ENCODE measurements around the gene SGK1. TPM values are rescaled to one million over a fixed set of nuclear protein-coding genes. Genes with fewer than 3 reads are reported as not detected.
A peak's percentile ranks its signal among the peaks of the same experiment; 100 is the strongest.

Gene SGK1
- total and polyA plus RNA-seq, 2 donors (not counting 1 experiment from before 2014, with no cell fraction given), result 37.3 to 57.8 TPM

GRCh38 chr6:134174672-134175531, 143.0 kb downstream of the SGK1 start:
- peaks cover 29 to 33% of the 10 kb centered on the region in 2 donors for H3K4me1 ChIP-seq (ENCODE audit: control insufficient read depth in 2 of 2, insufficient read depth in 2 of 2, low read length in 2 of 2)
- TF ChIP-seq EZH2 (IDR thresholded peaks at IDR 0.05; ENCODE audit: borderline replicate concordance, insufficient read depth, low read depth, low read length, poor library complexity, severe bottlenecking), result no peak
- TF ChIP-seq CTCF (IDR thresholded peaks at IDR 0.05), result no peak
- peaks cover 0 to 26% of the 10 kb centered on the region in 2 experiments for H3K36me3 ChIP-seq (replicated peaks in 1 of 2; ENCODE audit: control extremely low read depth in 1 of 2, control insufficient read depth in 1 of 2, extremely low read depth in 1 of 2, insufficient read depth in 2 of 2, low read length in 1 of 2)
- DNase-seq (peak; percentile 95), ATAC-seq (ENCODE audit: low read depth) (peak; percentile 89)
- no peaks in the 10 kb centered on the region for H4K20me1 ChIP-seq (ENCODE audit: control insufficient read depth, insufficient read depth, low read length, poor library complexity, severe bottlenecking)
- no peaks in the 10 kb centered on the region for H3K9me3 ChIP-seq (ENCODE audit: control extremely low read depth in 1 of 3, control insufficient read depth in 2 of 3, insufficient read depth in 1 of 3, low read length in 2 of 3)
- Mint-ChIP-seq H3K4me3 (peak overlapping the region; percentile 95), H3K27me3 (peaks cover 12% of the 10 kb centered on the region), H3K9me3 (ENCODE audit: insufficient read depth) (no peaks in the 10 kb centered on the region), H3K27ac (peak overlapping the region; percentile 92), H3K4me1 (peaks cover 45% of the 10 kb centered on the region)
- peak overlapping the region; percentile 75 to 97 (median 77) for H3K4me3 ChIP-seq (ENCODE audit: control extremely low read depth in 1 of 5, extremely low read depth in 1 of 5, insufficient read depth in 1 of 5, low read depth in 2 of 5, low read length in 4 of 5)
- no peaks in the 10 kb centered on the region for H3K27me3 ChIP-seq (replicated peaks in 1 of 4; ENCODE audit: control extremely low read depth in 1 of 4, control insufficient read depth in 3 of 4, insufficient read depth in 4 of 4, low read length in 3 of 4)
- ChIA-PET POLR2A (no interaction called here), CTCF (interaction anchor here (0.9 to 1.6 kb wide), 15 partner anchors 13 to 766 kb away, joined by 3 to 89 read pairs (median 6); no protein-coding TSS in a partner anchor)
- WGBS (ENCODE audit: insufficient coverage), result under 1% methylated on average over 99 of the region's 100 CpGs
- peak overlapping the region; percentile 98 for H3K4me2 ChIP-seq (replicated peaks; ENCODE audit: low read depth, low read length, poor library complexity, severe bottlenecking)
- H3K79me2 ChIP-seq (ENCODE audit: control insufficient read depth, insufficient read depth, low read length), result peaks cover 3% of the 10 kb centered on the region
- intact Hi-C loops (cut with micrococcal nuclease), result loop anchor here (1.0 to 5.0 kb wide), 9 partner anchors 19 to 1007 kb away; partner anchors contain the start of genes HBS1L, MYB, SGK1 and TBPL1
- H2AFZ ChIP-seq (ENCODE audit: insufficient read depth, low read depth, low read length, poor library complexity, severe bottlenecking), result peak overlapping the region; percentile 93
- H3K27ac ChIP-seq (ENCODE audit: low read length in 2 of 2), result peak overlapping the region; percentile 69 to 70
- H3K9ac ChIP-seq (ENCODE audit: low read length), result peak overlapping the region; percentile 76
